Activated CD4-positive, alpha-beta T cell treated with anti-CD3 and anti-CD28 coated beads, Interleukin-2, Interleukin-6, amounts not matched to agents 100 ng/mL and 50 ng/mL, durations not matched to agents 16 hours and 8 hours (primary cell): ENCODE results near the gene NUP210L.
"Not testable (repeated sequence)": the region's sequence is repeated elsewhere in the genome, so short reads cannot be mapped to it uniquely, and the experiment has no call there.

ENCODE experiments used
- DNase-seq: peaks from one replicate; pipeline ENCODE4 v3.0.0-alpha.2; 2020

The NUP210L gene

GRCh38 chr1:154094411-154094810 lies 60.5 kb downstream of the NUP210L start:
- no peak for DNase-seq

- DNase-seq: no peak
Observed at GRCh38 chr1:154093699-154094098, 61.2 kb downstream of the NUP210L start.

GRCh38 chr1:154091706-154092105 lies 63.2 kb downstream of the NUP210L start:
- no peak for DNase-seq

DNA sequence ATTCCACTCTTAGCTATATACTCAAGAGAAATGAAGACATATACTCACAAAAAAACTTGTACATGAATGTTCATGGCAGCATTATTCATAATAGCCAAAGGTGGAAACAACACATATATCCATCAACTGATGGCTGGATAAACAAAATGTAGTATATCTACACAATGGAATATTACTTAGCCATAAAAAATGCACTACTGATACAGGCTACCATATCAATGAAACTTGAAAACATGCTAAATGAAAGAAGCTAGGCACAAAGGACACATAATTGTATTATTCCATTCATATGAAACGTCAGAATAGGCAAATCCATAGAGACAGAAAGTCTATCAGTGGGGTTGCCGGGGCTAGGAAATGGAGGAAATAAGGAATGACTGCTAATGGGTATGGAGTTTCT lies 67.3 kb downstream of the NUP210L start:
- no peak for DNase-seq

DNA sequence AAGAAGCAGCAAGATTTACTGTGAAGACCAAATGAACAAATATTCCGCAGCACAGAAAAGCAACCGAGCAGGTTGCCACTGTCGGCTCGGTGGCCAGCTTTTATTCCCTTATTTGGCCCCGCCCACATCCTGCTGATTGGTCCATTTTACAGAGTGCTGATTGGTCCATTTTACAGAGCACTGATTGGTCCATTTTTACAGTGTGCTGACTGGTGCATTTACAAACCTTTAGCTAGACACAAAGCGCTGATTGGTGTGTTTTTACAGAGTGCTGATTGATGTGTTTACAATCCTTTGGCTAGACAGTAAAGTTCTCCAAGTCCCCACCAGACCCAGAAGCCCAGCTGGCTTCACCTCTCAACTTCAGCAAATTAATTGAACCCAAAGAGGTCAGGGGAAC lies 71.8 kb downstream of the NUP210L start:
- not testable (repeated sequence) for DNase-seq

DNA sequence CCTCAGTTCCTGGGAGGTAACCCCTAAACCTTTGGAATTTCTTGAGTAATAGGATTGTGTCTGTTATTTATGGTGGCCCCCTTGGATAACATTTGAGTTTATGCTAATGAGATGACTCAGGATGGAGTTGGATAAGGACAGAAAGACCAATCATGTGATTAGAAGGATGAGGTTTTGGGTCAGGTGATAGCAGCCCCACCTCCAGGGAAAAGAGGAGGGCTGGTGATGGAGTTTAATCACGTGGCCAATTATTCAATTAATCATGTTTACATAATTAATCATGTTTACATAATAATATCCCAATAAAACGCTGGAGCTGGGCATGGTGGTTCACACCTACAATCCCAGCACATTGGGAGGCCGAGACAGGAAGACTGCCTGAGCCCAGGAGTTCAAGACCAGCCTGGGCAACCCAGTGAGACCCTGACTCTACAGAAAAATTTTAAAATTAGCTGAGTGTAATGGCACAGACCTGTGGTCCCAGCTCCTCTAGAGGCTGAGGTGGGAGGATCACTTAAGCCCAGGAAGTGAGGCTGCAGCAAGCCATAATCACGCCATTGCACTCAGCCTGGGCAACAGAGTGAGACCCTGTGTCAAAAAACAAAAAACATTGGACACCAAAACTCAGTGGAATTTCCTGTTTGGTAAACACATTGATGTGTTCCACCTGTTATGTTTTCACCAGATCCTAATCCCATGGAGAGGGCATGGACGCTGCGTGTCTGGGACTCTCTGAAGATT lies 73.3 kb downstream of the NUP210L start:
- DNase-seq: no peak

DNA sequence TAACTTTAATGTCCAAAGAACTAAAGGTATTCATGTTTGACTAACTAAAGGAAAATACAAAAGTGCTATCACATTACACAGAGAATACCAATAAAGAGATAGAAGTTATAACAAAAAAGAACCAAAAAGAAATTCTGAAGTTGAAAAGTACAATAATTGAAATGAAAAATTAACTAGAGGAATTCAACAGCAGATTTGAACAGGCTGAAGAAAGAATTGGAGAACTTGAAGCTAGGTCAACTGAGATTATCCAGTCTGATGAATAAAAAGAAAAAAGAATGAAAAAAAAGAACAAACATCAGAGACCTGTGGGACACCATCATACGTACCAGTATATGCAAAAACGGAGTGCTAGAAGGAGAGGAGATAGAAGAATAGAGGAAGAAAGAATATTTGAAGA lies 78.5 kb downstream of the NUP210L start:
- DNase-seq: no peak

GRCh38 chr1:154075746-154076145 lies 79.1 kb downstream of the NUP210L start:
- no peak for DNase-seq

DNA sequence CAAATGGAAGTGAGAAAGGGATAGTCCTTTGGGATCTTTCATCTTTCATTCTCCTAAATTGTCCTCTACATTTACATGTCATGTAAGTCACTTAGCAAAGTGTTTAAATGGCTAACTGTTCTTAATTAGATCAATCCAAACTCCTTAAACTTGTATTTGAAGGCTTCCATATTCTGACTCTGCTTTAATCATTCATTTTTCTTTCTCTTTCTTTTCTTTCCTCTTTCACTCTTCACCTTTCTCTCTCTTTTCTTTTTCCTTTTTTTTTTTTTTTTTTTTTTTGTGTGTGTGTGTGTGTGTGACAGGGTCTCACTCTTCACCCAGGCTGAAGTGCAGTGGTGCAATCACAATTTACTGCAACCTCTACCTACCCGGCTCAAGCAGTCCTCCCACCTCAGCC lies 92.6 kb downstream of the NUP210L start:
- DNase-seq: no peak

DNA sequence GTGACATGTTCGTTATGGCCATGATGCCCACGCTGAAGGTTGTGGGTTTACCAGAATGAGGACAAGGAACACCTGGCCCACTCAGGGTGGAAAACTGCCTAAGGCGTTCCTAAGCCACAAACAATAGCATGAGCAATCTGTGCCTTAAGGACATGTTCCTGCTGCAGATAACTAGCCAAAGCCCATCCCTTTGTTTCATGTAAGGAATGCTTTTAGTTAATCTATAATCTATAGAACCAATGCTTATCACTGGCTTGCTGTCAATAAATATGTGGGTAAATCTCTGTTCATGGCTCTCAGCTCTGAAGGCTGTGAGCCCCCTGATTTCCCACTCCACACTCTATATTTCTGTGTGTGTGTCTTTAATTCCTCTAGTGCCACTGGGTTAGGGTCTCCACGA lies 107.4 kb downstream of the NUP210L start:
- not testable (repeated sequence) for DNase-seq

DNA sequence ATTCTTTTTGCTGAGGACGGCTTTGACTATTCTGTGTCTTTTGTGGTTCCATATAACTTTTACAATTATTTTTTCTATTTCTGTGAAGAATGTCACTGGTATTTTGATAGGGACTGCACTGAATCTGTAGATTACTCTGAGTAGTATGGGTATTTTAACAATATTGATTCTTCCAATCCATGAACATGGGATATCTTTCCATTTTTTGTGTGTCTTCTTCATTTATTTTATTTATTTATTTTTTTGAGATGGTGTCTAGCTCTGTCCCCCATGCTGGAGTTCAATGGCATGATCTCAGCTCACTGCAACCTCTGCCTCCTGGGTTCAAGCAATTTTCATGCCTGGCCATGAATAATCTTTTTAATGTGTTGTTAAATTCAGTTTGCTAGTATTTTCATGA lies 121.2 kb downstream of the NUP210L start:
- not testable (repeated sequence) for DNase-seq

DNA sequence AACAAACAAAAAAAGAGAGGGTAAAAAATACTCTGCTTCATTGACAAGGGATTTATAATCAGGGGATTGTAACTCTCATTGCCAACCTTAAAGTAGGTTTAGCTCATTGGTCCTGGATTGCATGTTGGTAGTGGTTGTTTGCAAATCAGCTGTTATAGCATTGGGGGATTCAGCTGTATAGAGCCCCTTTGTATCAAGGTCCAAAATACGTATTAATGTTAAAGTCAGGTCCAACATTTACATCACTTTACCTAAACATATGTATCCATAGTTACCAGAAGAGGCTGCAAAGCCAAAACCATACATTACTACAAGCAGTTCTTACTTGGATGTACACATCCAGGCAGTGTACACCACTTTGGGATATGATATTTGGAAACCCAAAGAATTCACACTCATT lies 134.9 kb downstream of the NUP210L start:
- no peak for DNase-seq

- DNase-seq: no peak
Observed at GRCh38 chr1:154019269-154019668, 135.6 kb downstream of the NUP210L start.

GRCh38 chr1:154014154-154014907 lies 140.5 kb downstream of the NUP210L start:
- DNase-seq: peak; percentile 39

GRCh38 chr1:154012543-154012942 lies 142.3 kb downstream of the NUP210L start:
- not testable (repeated sequence) for DNase-seq

GRCh38 chr1:154012129-154012528 lies 142.7 kb downstream of the NUP210L start:
- DNase-seq: no peak

- DNase-seq: no peak
Observed at GRCh38 chr1:154006136-154006535, 148.7 kb downstream of the NUP210L start.

- no peak for DNase-seq
Observed at GRCh38 chr1:154000420-154000819, 154.5 kb downstream of the NUP210L start.

DNA sequence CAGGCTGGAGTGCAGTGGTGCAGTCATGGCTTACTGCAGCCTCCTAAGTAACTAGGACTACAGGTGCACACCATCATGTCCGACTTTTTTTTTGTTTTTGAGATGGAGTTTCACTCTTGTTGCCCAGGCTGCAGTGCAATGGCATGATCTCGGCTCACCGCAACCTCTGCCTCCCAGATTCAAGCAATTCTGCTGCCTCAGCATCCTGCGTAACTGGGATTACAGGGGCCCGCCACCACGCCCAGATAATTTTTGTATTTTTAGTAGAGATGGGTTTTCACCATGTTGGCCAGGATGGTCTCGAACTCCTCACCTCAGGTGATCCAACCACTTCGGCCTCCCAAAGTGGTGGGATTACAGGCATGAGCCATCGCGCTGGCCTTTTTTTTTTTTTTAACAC lies 158.0 kb downstream of the NUP210L start:
- not testable (repeated sequence) for DNase-seq

DNA sequence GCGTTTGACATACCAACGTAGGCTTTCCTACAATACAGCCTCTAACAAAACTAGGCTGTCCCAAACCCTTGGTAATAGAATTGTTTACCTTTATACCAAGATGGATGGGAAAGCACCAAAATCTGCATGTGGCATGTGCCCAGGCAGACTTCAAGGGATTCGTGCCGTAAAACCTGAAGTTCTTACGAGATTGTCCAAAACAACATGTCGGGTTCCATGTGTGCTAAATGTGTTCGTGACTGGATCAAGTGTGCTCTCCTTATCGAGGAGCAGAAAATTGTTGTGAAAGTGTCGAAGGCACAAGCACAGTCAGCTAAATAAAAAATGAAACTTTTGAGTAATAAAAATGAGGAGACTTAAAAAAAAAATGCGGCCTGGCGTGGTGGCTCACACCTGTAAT lies 159.2 kb downstream of the NUP210L start:
- no peak for DNase-seq

DNA sequence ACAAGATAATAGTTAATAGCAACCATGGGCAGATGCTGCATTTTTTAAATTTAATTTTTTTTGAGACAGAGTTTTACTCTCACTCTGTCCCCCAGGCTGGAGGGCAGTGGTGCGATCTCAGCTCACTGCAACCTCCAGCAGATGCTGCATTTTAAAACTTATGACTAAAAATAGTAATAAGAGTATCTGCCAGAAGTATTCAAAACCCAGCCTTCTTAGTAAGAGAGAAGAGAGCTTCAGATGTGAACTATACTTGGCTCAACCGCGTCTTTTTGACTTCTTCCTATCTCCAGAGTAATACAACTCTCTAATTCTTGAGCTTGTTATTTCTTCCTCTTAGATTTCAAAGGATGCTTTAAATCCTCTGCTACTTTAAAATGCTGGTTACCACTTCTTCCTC lies 159.7 kb downstream of the NUP210L start:
- no peak for DNase-seq

- DNase-seq: no peak
Observed at GRCh38 chr1:153991806-153992205, 163.1 kb downstream of the NUP210L start.

GRCh38 chr1:153991151-153991630 lies 163.7 kb downstream of the NUP210L start:
- no peak for DNase-seq

DNA sequence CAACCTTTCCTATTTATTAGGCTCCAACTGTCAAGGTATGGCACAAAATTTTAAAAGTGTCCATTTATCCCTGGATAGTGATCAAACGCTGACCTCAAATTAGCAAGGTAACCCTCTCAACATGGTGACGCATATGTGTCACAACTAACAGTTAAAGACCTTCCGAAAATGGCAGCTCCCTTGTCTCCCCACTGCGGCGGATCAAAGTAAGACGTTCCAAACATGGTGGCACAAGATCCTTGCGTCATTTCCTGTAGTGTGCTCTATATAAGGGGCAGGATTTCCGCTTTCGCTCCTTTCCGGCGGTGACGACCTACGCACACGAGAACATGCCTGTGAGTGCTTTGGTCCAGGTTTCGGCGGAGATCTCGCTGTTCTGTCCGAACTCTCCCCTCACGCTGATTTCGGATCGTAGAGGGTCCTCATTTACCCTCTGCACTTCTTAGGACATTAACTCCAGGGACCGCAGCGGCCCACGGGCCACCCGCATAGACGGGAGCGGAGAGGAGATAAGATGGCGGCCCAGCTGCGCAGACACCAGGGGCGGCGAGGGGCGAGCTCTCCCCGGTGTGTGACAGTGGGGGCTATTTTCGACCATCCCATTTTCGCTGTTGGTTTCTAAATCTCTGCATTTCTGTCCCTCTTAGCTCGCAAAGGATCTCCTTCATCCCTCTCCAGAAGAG lies 164.3 kb downstream of the NUP210L start, which contains the start of gene RPS27:
Gene RPS27, plus strand, starts transcription at position 295 of the 683 bp plus-strand sequence. Its CDS starts 35 bp downstream, at position 330.
- DNase-seq: peak; percentile 96
